Neural cell (in vitro differentiated cells): ENCODE data around the gene MOCOS. TPM values are rescaled to one million over a fixed set of nuclear protein-coding genes. Genes with fewer than 3 reads are reported as not detected.
A peak's percentile ranks its signal among the peaks of the same experiment; 100 is the strongest.

Experiments
- H2AFZ ChIP-seq: fragments of 200-600, 300-800 bp; sonication (generic), shearing (Covaris generic); 2 replicates; pipeline ENCODE4 v1.6.0; 2014; ENCODE audit warnings: low read depth, mild to moderate bottlenecking, antibody characterized with exemption, low read length, moderate library complexity
- H3F3A ChIP-seq: fragments of 200-600 bp; shearing (Covaris generic); 2 replicates; pipeline ENCODE4 v1.6.1; 2016; ENCODE audit warnings: mild to moderate bottlenecking, moderate library complexity, mixed read lengths, antibody characterized with exemption, low read length; ENCODE audit not compliant: insufficient read depth, poor library complexity, severe bottlenecking
- H3K27ac ChIP-seq: fragments of 200-600, 300-800 bp; sonication (generic), shearing (Covaris generic); 2 replicates; pipeline ENCODE4 v1.5.1; 2014; ENCODE audit warnings: mild to moderate bottlenecking, low read length, moderate library complexity
- H3K27me3 ChIP-seq: fragments of 300-800, 200-600 bp; sonication (generic), shearing (Covaris generic); 2 replicates; pipeline ENCODE4 v1.6.0; 2014; ENCODE audit warnings: mild to moderate bottlenecking, low read depth, low read length, moderate library complexity; ENCODE audit not compliant: insufficient read depth
- H3K36me3 ChIP-seq: fragments of 300-800, 200-600 bp; sonication (generic), shearing (Covaris generic); 2 replicates; pipeline ENCODE4 v1.5.1; 2014; ENCODE audit warnings: mild to moderate bottlenecking, antibody characterized with exemption, low read length, moderate library complexity; ENCODE audit not compliant: insufficient read depth
- H3K4me2 ChIP-seq: fragments of 300-800, 200-600 bp; sonication (generic), shearing (Covaris generic); 2 replicates; pipeline ENCODE4 v1.6.0; 2014; ENCODE audit warnings: mild to moderate bottlenecking, low read length
- H3K4me3 ChIP-seq: fragments of 300-800, 200-600 bp; sonication (generic), shearing (Covaris generic); 2 replicates; pipeline ENCODE4 v1.5.1; 2014; ENCODE audit warnings: mild to moderate bottlenecking, low read length, moderate library complexity
- H3K79me2 ChIP-seq: fragments of 200-600 bp; shearing (Covaris generic); replicated peaks from 2 replicates; pipeline ENCODE4 v1.6.0; 2014; ENCODE audit warnings: mild to moderate bottlenecking, low read length, moderate library complexity; ENCODE audit not compliant: insufficient read depth
- H3K9ac ChIP-seq: fragments of 300-800, 200-600 bp; sonication (generic), shearing (Covaris generic); 2 replicates; pipeline ENCODE4 v1.6.1; 2016; ENCODE audit warnings: mild to moderate bottlenecking, low read length, mixed read lengths
- H3K9me2 ChIP-seq: fragments of 200-600 bp; shearing (Covaris generic); 2 replicates; pipeline ENCODE4 v1.6.1; 2016; ENCODE audit warnings: mild to moderate bottlenecking, low read length, mixed read lengths; ENCODE audit not compliant: insufficient read depth
- H3K9me3 ChIP-seq: fragments of 200-600, 300-800 bp; sonication (generic), shearing (Covaris generic); 2 replicates; pipeline ENCODE4 v1.6.1; 2016; ENCODE audit warnings: mild to moderate bottlenecking, mixed run types, low read length, moderate library complexity, mixed read lengths
- H4K20me1 ChIP-seq: fragments of 200-600 bp; shearing (Covaris generic); 2 replicates; pipeline ENCODE4 v1.6.1; 2016; ENCODE audit warnings: mild to moderate bottlenecking, mixed run types; ENCODE audit not compliant: insufficient read depth
- CTCF ChIP-seq: fragments of 450-650 bp; IDR thresholded peaks from 2 replicates; pipeline ENCODE4 v1.5.1; 2014; ENCODE audit warnings: antibody characterized with exemption, mild to moderate bottlenecking, moderate library complexity; ENCODE audit not compliant: poor library complexity, severe bottlenecking
- EP300 ChIP-seq: fragments of 450-650 bp; conservative IDR thresholded peaks from 2 replicates; pipeline ENCODE4 v1.6.1; 2014; ENCODE audit warnings: antibody characterized with exemption, mild to moderate bottlenecking, moderate library complexity; ENCODE audit not compliant: poor library complexity, severe bottlenecking
- EZH2 ChIP-seq: fragments of 200-600, 300-800 bp; shearing (Covaris generic), sonication (generic); IDR thresholded peaks from 2 replicates; pipeline ENCODE4 v1.6.1; 2014; ENCODE audit warnings: antibody characterized with exemption, low read length, borderline replicate concordance, mild to moderate bottlenecking; ENCODE audit not compliant: insufficient read depth, poor library complexity, severe bottlenecking
- MXI1 ChIP-seq: fragments of 450-650 bp; conservative IDR thresholded peaks from 2 replicates; pipeline ENCODE4 v1.6.1; 2014; ENCODE audit warnings: antibody characterized with exemption, mild to moderate bottlenecking; ENCODE audit not compliant: poor library complexity, severe bottlenecking
- POLR2AphosphoS5 ChIP-seq: IDR thresholded peaks from 2 replicates; pipeline ENCODE4 v1.6.1; 2012
- RAD21 ChIP-seq: fragments of 450-650 bp; conservative IDR thresholded peaks from 2 replicates; pipeline ENCODE4 v1.6.1; 2014; ENCODE audit warnings: antibody characterized with exemption, mild to moderate bottlenecking, moderate library complexity
- SMC3 ChIP-seq: fragments of 450-650 bp; conservative IDR thresholded peaks from 2 replicates; pipeline ENCODE4 v1.6.1; 2014; ENCODE audit warnings: antibody characterized with exemption, mild to moderate bottlenecking, moderate library complexity; ENCODE audit not compliant: poor library complexity
- TAF1 ChIP-seq: IDR thresholded peaks from 2 replicates; pipeline ENCODE4 v1.6.1; 2012; ENCODE audit warnings: low read depth
- polyA minus RNA-seq: library from RNA; depleted of rRNA, polyadenylated mRNA; stranded (reverse); fragments of >200 nt; gene quantifications from 2 replicates; pipeline ENCODE4 v1.2.3, GENCODE V29; 2014
- polyA plus RNA-seq: library from polyadenylated mRNA; depleted of rRNA; stranded (reverse); fragments of >200 nt; gene quantifications from 2 replicates; pipeline ENCODE4 v1.2.3, GENCODE V29; 2014
- TF ChIP-seq, protein P1 (sequence below): IDR thresholded peaks from 2 replicates; pipeline ENCODE4 v1.6.1; 2012; ENCODE audit warnings: borderline replicate concordance

MOCOS gene
- polyA plus RNA-seq: not detected in 2 replicates
- not detected in 2 replicates for polyA minus RNA-seq

DNA sequence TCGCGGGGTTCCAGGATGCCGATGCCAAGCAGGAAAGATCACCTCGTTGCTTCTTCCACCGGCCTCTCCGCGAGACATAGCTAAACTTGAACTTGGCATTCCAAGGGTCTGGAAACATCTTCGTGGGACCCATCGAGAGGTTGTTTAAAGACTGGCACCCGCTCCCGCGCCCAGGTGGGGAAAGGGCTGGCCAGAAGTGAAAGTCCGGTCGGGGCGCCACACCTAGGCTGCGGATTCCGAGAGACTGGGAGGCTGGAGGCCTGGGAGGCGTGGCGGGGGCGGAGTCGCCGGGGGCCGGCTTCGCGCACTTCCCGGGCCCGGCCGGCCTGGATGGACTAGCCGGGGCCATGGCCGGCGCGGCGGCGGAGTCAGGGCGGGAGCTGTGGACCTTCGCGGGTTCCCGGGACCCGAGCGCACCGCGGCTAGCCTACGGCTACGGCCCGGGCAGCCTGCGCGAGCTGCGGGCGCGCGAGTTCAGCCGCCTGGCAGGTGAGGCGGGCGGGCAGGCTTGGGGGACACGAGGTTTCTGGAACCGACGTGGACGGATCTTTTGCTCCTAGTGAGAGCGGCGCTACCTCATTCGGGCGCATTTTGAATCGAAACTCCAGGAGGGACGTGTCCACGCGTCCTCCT lies at the start of gene MOCOS:
TSS of gene MOCOS (plus strand) at position 305 of the 633 bp plus-strand sequence. CDS start at position 348, 43 bp downstream.
- H3K27ac ChIP-seq: no peak within 1 kb of the TSS
- H2AFZ ChIP-seq: no peak within 1 kb of the TSS
- H3K9ac ChIP-seq: peak within 1 kb of the TSS; percentile 31

GRCh38 chr18:36139245-36139644 lies 48.1 kb upstream of the MOCOS start:
- no peak overlapping the region for H3K4me3 ChIP-seq
- H3K9me3 ChIP-seq: no peaks in the 10 kb centered on the region
- H4K20me1 ChIP-seq: no peaks in the 10 kb centered on the region
- H3K9ac ChIP-seq: no peak overlapping the region
- H3K27me3 ChIP-seq: no peaks in the 10 kb centered on the region
- H3K27ac ChIP-seq: no peak overlapping the region
- H2AFZ ChIP-seq: no peak overlapping the region
- H3F3A ChIP-seq: no peaks in the 10 kb centered on the region
- H3K36me3 ChIP-seq: peaks cover 11% of the 10 kb centered on the region
- H3K4me2 ChIP-seq: no peak overlapping the region
- H3K9me2 ChIP-seq: no peaks in the 10 kb centered on the region
- H3K79me2 ChIP-seq: peaks cover 6% of the 10 kb centered on the region
- TF ChIP-seq SMC3: no peak
- no peak for TF ChIP-seq TAF1
- TF ChIP-seq, protein P1, sequence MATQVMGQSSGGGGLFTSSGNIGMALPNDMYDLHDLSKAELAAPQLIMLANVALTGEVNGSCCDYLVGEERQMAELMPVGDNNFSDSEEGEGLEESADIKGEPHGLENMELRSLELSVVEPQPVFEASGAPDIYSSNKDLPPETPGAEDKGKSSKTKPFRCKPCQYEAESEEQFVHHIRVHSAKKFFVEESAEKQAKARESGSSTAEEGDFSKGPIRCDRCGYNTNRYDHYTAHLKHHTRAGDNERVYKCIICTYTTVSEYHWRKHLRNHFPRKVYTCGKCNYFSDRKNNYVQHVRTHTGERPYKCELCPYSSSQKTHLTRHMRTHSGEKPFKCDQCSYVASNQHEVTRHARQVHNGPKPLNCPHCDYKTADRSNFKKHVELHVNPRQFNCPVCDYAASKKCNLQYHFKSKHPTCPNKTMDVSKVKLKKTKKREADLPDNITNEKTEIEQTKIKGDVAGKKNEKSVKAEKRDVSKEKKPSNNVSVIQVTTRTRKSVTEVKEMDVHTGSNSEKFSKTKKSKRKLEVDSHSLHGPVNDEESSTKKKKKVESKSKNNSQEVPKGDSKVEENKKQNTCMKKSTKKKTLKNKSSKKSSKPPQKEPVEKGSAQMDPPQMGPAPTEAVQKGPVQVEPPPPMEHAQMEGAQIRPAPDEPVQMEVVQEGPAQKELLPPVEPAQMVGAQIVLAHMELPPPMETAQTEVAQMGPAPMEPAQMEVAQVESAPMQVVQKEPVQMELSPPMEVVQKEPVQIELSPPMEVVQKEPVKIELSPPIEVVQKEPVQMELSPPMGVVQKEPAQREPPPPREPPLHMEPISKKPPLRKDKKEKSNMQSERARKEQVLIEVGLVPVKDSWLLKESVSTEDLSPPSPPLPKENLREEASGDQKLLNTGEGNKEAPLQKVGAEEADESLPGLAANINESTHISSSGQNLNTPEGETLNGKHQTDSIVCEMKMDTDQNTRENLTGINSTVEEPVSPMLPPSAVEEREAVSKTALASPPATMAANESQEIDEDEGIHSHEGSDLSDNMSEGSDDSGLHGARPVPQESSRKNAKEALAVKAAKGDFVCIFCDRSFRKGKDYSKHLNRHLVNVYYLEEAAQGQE: no peak
- TF ChIP-seq MXI1: no peak
- no peak for TF ChIP-seq POLR2AphosphoS5
- no peak for TF ChIP-seq EP300
- no peak for TF ChIP-seq EZH2
- TF ChIP-seq CTCF: no peak

More for the DNA sequence above, at the start of gene MOCOS:
- peak within 1 kb of the TSS; percentile 78 for H3K4me2 ChIP-seq
- no peaks in the 10 kb centered on the region for H3K36me3 ChIP-seq
- no peaks in the 10 kb centered on the region for H3K9me2 ChIP-seq
- H3K79me2 ChIP-seq: no peaks in the 10 kb centered on the region
- no peaks in the 10 kb centered on the region for H3F3A ChIP-seq
- H3K4me3 ChIP-seq: peak within 1 kb of the TSS; percentile 67
- peaks cover 42% of the 10 kb centered on the region for H3K27me3 ChIP-seq
- no peak for TF ChIP-seq POLR2AphosphoS5
- no peak for TF ChIP-seq EP300
- TF ChIP-seq, protein P1: no peak
- TF ChIP-seq SMC3: no peak
- TF ChIP-seq MXI1: no peak
- no peak for TF ChIP-seq EZH2
- TF ChIP-seq RAD21: no peak
- no peak for TF ChIP-seq CTCF
- TF ChIP-seq TAF1: no peak
- H3K9me3 ChIP-seq: no peaks in the 10 kb centered on the region
- H4K20me1 ChIP-seq: no peaks in the 10 kb centered on the region
